CD4-positive, alpha-beta T cell treated with Interleukin-2 at 100 ng/mL for 4 hours (primary cell): Measurements from ENCODE around the gene MRPL21.
A peak's percentile ranks its signal among the peaks of the same experiment; 100 is the strongest.

ENCODE experiments used
- DNase-seq: peaks from one replicate; pipeline ENCODE4 v3.0.0-alpha.2; 2020; ENCODE audit warnings: low spot score

Gene MRPL21

GRCh38 chr11:68903288-68904247, at the start of gene MRPL21, which contains the start of gene IGHMBP2:
MRPL21 (minus strand) TSS chr11:68903832; CDS start chr11:68903810, 22 bp downstream.
IGHMBP2 (plus strand) TSS chr11:68903891; CDS start chr11:68903953, 62 bp downstream.
- DNase-seq, result peak; percentile 81

GRCh38 chr11:68950762-68951161, 47.1 kb upstream of the MRPL21 start:
- no peak for DNase-seq

GRCh38 chr11:68950270-68950669, 46.6 kb upstream of the MRPL21 start:
- DNase-seq, result no peak

- DNase-seq, result no peak
These were observed 45.3 kb upstream of the MRPL21 start for GRCh38 chr11:68948935-68949334.

GRCh38 chr11:68948496-68948895, 44.9 kb upstream of the MRPL21 start:
- DNase-seq, result no peak

- DNase-seq, result no peak
These were observed 43.5 kb upstream of the MRPL21 start for GRCh38 chr11:68947151-68947550.

- DNase-seq, result no peak
These were observed 42.9 kb upstream of the MRPL21 start for GRCh38 chr11:68946416-68947090.

- no peak for DNase-seq
These were observed 39.2 kb upstream of the MRPL21 start for GRCh38 chr11:68942751-68943271.

GRCh38 chr11:68942095-68942620, 38.5 kb upstream of the MRPL21 start:
- no peak for DNase-seq

GRCh38 chr11:68941324-68942094, 37.9 kb upstream of the MRPL21 start:
- DNase-seq, result no peak

- DNase-seq, result no peak
These were observed 37.2 kb upstream of the MRPL21 start for GRCh38 chr11:68940651-68941323.

- no peak for DNase-seq
These were observed 36.2 kb upstream of the MRPL21 start for GRCh38 chr11:68939583-68940555.

- no peak for DNase-seq
These were observed 35.4 kb upstream of the MRPL21 start for GRCh38 chr11:68938816-68939582.

- DNase-seq, result no peak
These were observed 34.5 kb upstream of the MRPL21 start for GRCh38 chr11:68938088-68938487.

GRCh38 chr11:68936676-68937620, 33.3 kb upstream of the MRPL21 start:
- no peak for DNase-seq

- DNase-seq, result no peak
These were observed 32.7 kb upstream of the MRPL21 start for GRCh38 chr11:68936358-68936636.

GRCh38 chr11:68935516-68936357, 32.1 kb upstream of the MRPL21 start:
- DNase-seq, result no peak
